Upper lobe of left lung (tissue), 6 donors: ENCODE data around the gene SMIM27. TPM values are rescaled to one million over a fixed set of nuclear protein-coding genes. Genes with fewer than 3 reads are reported as not detected.

Experiments
- ATAC-seq, 2 donors: fragments of 200-7000 bp; cut with Tn5 transposase; one replicate each; pipeline ENCODE4 v1.9.1; 2022; ENCODE audit warnings: mild to moderate bottlenecking in 2 of 2, moderate library complexity in 2 of 2; ENCODE audit not compliant: low FRiP score in 2 of 2
- DNase-seq, 2 donors: peaks; one replicate each; pipeline ENCODE4 v3.0.0-alpha.2; 2019 to 2020
- H3K27ac ChIP-seq, 4 donors: fragments of 200-600 bp; sonication (generic); one replicate each; pipeline ENCODE4 v1.5.1; 2016 to 2019
- H3K27me3 ChIP-seq, 4 donors: fragments of 200-600 bp; sonication (generic); one replicate each; pipeline ENCODE4 v1.5.1; 2017 to 2019
- H3K36me3 ChIP-seq, 4 donors: fragments of 200-600 bp; sonication (generic); one replicate each; pipeline ENCODE4 v1.5.1; 2016 to 2019
- H3K4me1 ChIP-seq, 4 donors: fragments of 200-600 bp; sonication (generic); one replicate each; pipeline ENCODE4 v1.5.1; 2018 to 2019
- H3K4me3 ChIP-seq, 4 donors: fragments of 200-600 bp; sonication (generic); one replicate each; pipeline ENCODE4 v1.5.1; 2017 to 2019; ENCODE audit warnings: mild to moderate bottlenecking in 2 of 4, moderate library complexity in 1 of 4
- H3K9me3 ChIP-seq, 4 donors: fragments of 200-600 bp; sonication (generic); one replicate each; pipeline ENCODE4 v1.5.1; 2018 to 2019
- CTCF ChIP-seq, 6 experiments: fragments of 450-650 bp in 4 of 6; fragments of 200-600 bp in 2 of 6; sonication (generic) in 2 of 6; IDR thresholded peaks; one replicate each; pipeline ENCODE4 v1.5.1; 2016 to 2019; ENCODE audit warnings: antibody characterized with exemption in 6 of 6
- EP300 ChIP-seq, 4 donors: sonication (generic); formaldehyde crosslinking; IDR thresholded peaks; one replicate each; pipeline ENCODE4 v1.5.1; 2017; ENCODE audit warnings: antibody characterized with exemption in 4 of 4, control low read depth in 2 of 4
- POLR2A ChIP-seq, 4 donors: fragments of 450-650 bp; IDR thresholded peaks; one replicate each; pipeline ENCODE4 v1.5.1; 2016 to 2017; ENCODE audit warnings: antibody characterized with exemption in 4 of 4, mild to moderate bottlenecking in 2 of 4
- POLR2AphosphoS5 ChIP-seq, 2 donors: sonication (generic); formaldehyde crosslinking; IDR thresholded peaks; one replicate each; pipeline ENCODE4 v1.5.1; 2017; ENCODE audit warnings: antibody characterized with exemption in 2 of 2
- WGBS, 2 donors: methylation state at CpG; one replicate each; pipeline ENCODE4 v1.1.5; 2017 to 2018; 5-methylcytosine and 5-hydroxymethylcytosine counted together
- total RNA-seq, 6 donors: library from RNA; depleted of rRNA in 4 of 6; stranded (reverse); fragments of >200 nt in 4 of 6; gene quantifications; one replicate each; pipeline versions ENCODE4 v1.1.0 to v1.2.1, GENCODE V29; 2016 to 2021
- donor health status: DM: no; HTN: no; CAD: no; lungs with moderate emphysema.
- donor health status: DM: no; HTN: yes; CAD: no; lungs with severe emphysema.

The SMIM27 gene
- total RNA-seq, 6 donors from 2014 or later: 2.1 to 14.4 (median 5.5) TPM

GRCh38 chr9:32551276-32552051, 663 bp upstream of the SMIM27 start:
- peak in 1 of 2 donors; percentile 52 for DNase-seq
- H3K36me3 ChIP-seq: no peaks in the 10 kb centered on the region
- ATAC-seq: peak; percentile 39 to 65
- no peaks in the 10 kb centered on the region for H3K27me3 ChIP-seq
- peaks cover 17 to 29% (median 22%) of the 10 kb centered on the region in 4 donors for H3K4me1 ChIP-seq
- H3K27ac ChIP-seq: peak overlapping the region; percentile 91 to 98 (median 94)
- peak overlapping the region; percentile 59 to 81 (median 74) for H3K4me3 ChIP-seq
- H3K9me3 ChIP-seq: no peaks in the 10 kb centered on the region
- TF ChIP-seq POLR2A (IDR thresholded peaks at IDR 0.05): peak in 1 of 4 donors; percentile 8
- no peak for TF ChIP-seq EP300 (IDR thresholded peaks at IDR 0.05)
- 0 to 1% methylated on average over 36 of the region's 36 CpGs for WGBS, 2 donors

GRCh38 chr9:32554107-32554506, 2.0 kb downstream of the SMIM27 start:
- 62 to 64% methylated on average over 2 of the region's 2 CpGs for WGBS, 2 donors
- Histone ChIP-seq H3K36me3 (no peaks in the 10 kb centered on the region), H3K4me3 (no peak overlapping the region), H3K9me3 (no peaks in the 10 kb centered on the region), H3K4me1 (peaks cover 17 to 25% (median 19%) of the 10 kb centered on the region in 4 donors), H3K27me3 (no peaks in the 10 kb centered on the region), H3K27ac (peak overlapping the region in 1 of 4 donors; percentile 22)
- DNase-seq (no peak), ATAC-seq (no peak)
- no peak for TF ChIP-seq POLR2A (IDR thresholded peaks at IDR 0.05)
- TF ChIP-seq EP300 (IDR thresholded peaks at IDR 0.05): no peak
- no peak for TF ChIP-seq CTCF (IDR thresholded peaks at IDR 0.05)
- TF ChIP-seq POLR2AphosphoS5 (IDR thresholded peaks at IDR 0.05): no peak

- TF ChIP-seq CTCF (IDR thresholded peaks at IDR 0.05): no peak
- no peak for DNase-seq
- peaks cover 14 to 20% (median 15%) of the 10 kb centered on the region in 4 donors for H3K4me1 ChIP-seq
- H3K9me3 ChIP-seq: no peaks in the 10 kb centered on the region
- ATAC-seq: no peak
- peak overlapping the region in 1 of 4 donors; percentile 22 for H3K27ac ChIP-seq
- H3K36me3 ChIP-seq: no peaks in the 10 kb centered on the region
- H3K27me3 ChIP-seq: no peaks in the 10 kb centered on the region
- H3K4me3 ChIP-seq: no peak overlapping the region
These were observed 2.5 kb downstream of the SMIM27 start for GRCh38 chr9:32554591-32554990.

GRCh38 chr9:32558408-32558934, 6.3 kb downstream of the SMIM27 start:
- WGBS, 2 donors: 52 to 55% methylated on average over 3 of the region's 3 CpGs
- Histone ChIP-seq H3K4me3 (no peak overlapping the region), H3K27ac (peak overlapping the region in 3 of 4 donors; percentile 18 to 63 (median 57)), H3K36me3 (no peaks in the 10 kb centered on the region), H3K4me1 (peaks cover 0 to under 1% (median 0%) of the 10 kb centered on the region in 4 donors), H3K9me3 (no peaks in the 10 kb centered on the region), H3K27me3 (no peaks in the 10 kb centered on the region)
- ATAC-seq: no peak
- DNase-seq: no peak
- TF ChIP-seq EP300 (IDR thresholded peaks at IDR 0.05): no peak
- no peak for TF ChIP-seq POLR2AphosphoS5 (IDR thresholded peaks at IDR 0.05)
- TF ChIP-seq POLR2A (IDR thresholded peaks at IDR 0.05): no peak
- no peak for TF ChIP-seq CTCF (IDR thresholded peaks at IDR 0.05)

GRCh38 chr9:32565967-32566366, 13.8 kb downstream of the SMIM27 start:
- no peak for DNase-seq
- 81 to 90% methylated on average over 6 of the region's 6 CpGs for WGBS, 2 donors
- Histone ChIP-seq H3K4me3 (no peak overlapping the region), H3K27ac (no peak overlapping the region), H3K9me3 (no peaks in the 10 kb centered on the region), H3K27me3 (no peaks in the 10 kb centered on the region), H3K36me3 (peaks cover 8 to 52% (median 29%) of the 10 kb centered on the region in 4 donors), H3K4me1 (peaks cover under 1 to 3% (median 2%) of the 10 kb centered on the region in 4 donors)
- no peak for ATAC-seq
- no peak for TF ChIP-seq POLR2A (IDR thresholded peaks at IDR 0.05)
- TF ChIP-seq POLR2AphosphoS5 (IDR thresholded peaks at IDR 0.05): no peak
- TF ChIP-seq EP300 (IDR thresholded peaks at IDR 0.05): no peak
- TF ChIP-seq CTCF (IDR thresholded peaks at IDR 0.05): no peak
